GM12892 (cell line): ENCODE data around the gene SLC38A1.

Experiments used
- DNase-seq: peaks from one replicate; pipeline ENCODE4 v3.0.0; 2011; ENCODE audit not compliant: insufficient read length
- FAIRE-seq: peaks from 2 replicates; lab custom pipeline; 2011; peaks lifted over from hg19 to GRCh38; lab: Jason Lieb, UNC
- POLR2A ChIP-seq: IDR thresholded peaks from 2 replicates; pipeline ENCODE4 v1.6.1; 2011; ENCODE audit warnings: low read depth, low read length, control low read depth
- POLR2AphosphoS5 ChIP-seq: IDR thresholded peaks from 2 replicates; pipeline ENCODE4 v1.6.1; 2011; ENCODE audit warnings: low read depth, low read length, control low read depth
- TAF1 ChIP-seq: IDR thresholded peaks from 2 replicates; pipeline ENCODE4 v1.6.1; 2011; ENCODE audit warnings: low read depth, mild to moderate bottlenecking, control low read depth, low read length, borderline replicate concordance

The SLC38A1 gene

GRCh38 chr12:46282829-46283228 is 14.0 kb upstream of the SLC38A1 start:
- TF ChIP-seq POLR2AphosphoS5 (no peak), POLR2A (no peak), TAF1 (no peak)
- DNase-seq (no peak), FAIRE-seq (no peak)

- TF ChIP-seq POLR2AphosphoS5: no peak
- no peak for TF ChIP-seq POLR2A
- no peak for TF ChIP-seq TAF1
- FAIRE-seq (no peak), DNase-seq (no peak)
Observed at GRCh38 chr12:46276756-46277155, 7.9 kb upstream of the SLC38A1 start.

- FAIRE-seq (no peak), DNase-seq (no peak)
- no peak for TF ChIP-seq POLR2A
- TF ChIP-seq TAF1: no peak
- no peak for TF ChIP-seq POLR2AphosphoS5
Observed at GRCh38 chr12:46271863-46272262, 3.0 kb upstream of the SLC38A1 start.

GRCh38 chr12:46269429-46270241 is 792 bp upstream of the SLC38A1 start:
- TF ChIP-seq TAF1 (peak; percentile 42; the same call in 1 of the 2 replicates), POLR2A (no peak), POLR2AphosphoS5 (peak; percentile 71)
- DNase-seq (peak; percentile 34), FAIRE-seq (peak; percentile 65)

- TF ChIP-seq TAF1 (peak; percentile 48), POLR2A (no peak), POLR2AphosphoS5 (no peak)
- DNase-seq (peak; percentile 14), FAIRE-seq (peak; percentile 27)
Observed at GRCh38 chr12:46267825-46268582, 839 bp downstream of the SLC38A1 start.

- DNase-seq: peak; percentile 20
- no peak for FAIRE-seq
- no peak for TF ChIP-seq TAF1
- TF ChIP-seq POLR2A: no peak
- no peak for TF ChIP-seq POLR2AphosphoS5
Observed at GRCh38 chr12:46267575-46267824, 1.3 kb downstream of the SLC38A1 start.

- FAIRE-seq (peak; percentile 62), DNase-seq (peak; percentile 17)
- TF ChIP-seq POLR2A: 0 out of 2 replicates have a peak, but pooled peaks have one; percentile 31
- TF ChIP-seq POLR2AphosphoS5: no peak
Observed at GRCh38 chr12:46266869-46267574, 1.8 kb downstream of the SLC38A1 start.

- no peak for DNase-seq
- FAIRE-seq: no peak
- no peak for TF ChIP-seq TAF1
- no peak for TF ChIP-seq POLR2A
- TF ChIP-seq POLR2AphosphoS5: no peak
Observed at GRCh38 chr12:46266382-46266791, 2.5 kb downstream of the SLC38A1 start.

GRCh38 chr12:46265734-46266133 is 3.1 kb downstream of the SLC38A1 start:
- no peak for TF ChIP-seq POLR2AphosphoS5
- TF ChIP-seq POLR2A: peak; percentile 49; the same call in 1 of the 2 replicates
- FAIRE-seq: peak; percentile 33
- DNase-seq: no peak

- DNase-seq (no peak), FAIRE-seq (no peak)
- TF ChIP-seq POLR2AphosphoS5: no peak
- no peak for TF ChIP-seq POLR2A
- no peak for TF ChIP-seq TAF1
Observed at GRCh38 chr12:46265102-46265501, 3.7 kb downstream of the SLC38A1 start.

GRCh38 chr12:46264057-46264456 is 4.8 kb downstream of the SLC38A1 start:
- no peak for FAIRE-seq

More at GRCh38 chr12:46264057-46264456, 4.8 kb downstream of the SLC38A1 start:
- no peak for TF ChIP-seq TAF1
- TF ChIP-seq POLR2AphosphoS5: no peak
- no peak for TF ChIP-seq POLR2A
- DNase-seq: no peak
